PFSK-1 (cell line): Measurements from ENCODE around the gene LDLR.
A peak's percentile ranks its signal among the peaks of the same experiment; 100 is the strongest.

Experiments used
- FOXP2 ChIP-seq: optimal IDR thresholded peaks from 2 replicates; pipeline ENCODE3; 2011; ENCODE audit warnings: borderline replicate concordance, control low read depth, inconsistent platforms; ENCODE audit not compliant: insufficient read depth; ENCODE audit errors: extremely low read length, extremely low read depth
- POLR2AphosphoS5 ChIP-seq: IDR thresholded peaks from 2 replicates; pipeline ENCODE4 v1.6.1; 2012; ENCODE audit warnings: low read depth, mild to moderate bottlenecking, control low read depth, low read length, moderate library complexity
- SIN3A ChIP-seq: IDR thresholded peaks from 2 replicates; pipeline ENCODE4 v1.6.1; 2012; ENCODE audit warnings: mild to moderate bottlenecking, low read length, moderate library complexity, borderline replicate concordance; ENCODE audit not compliant: insufficient read depth
- TAF1 ChIP-seq: IDR thresholded peaks from 2 replicates; pipeline ENCODE4 v1.6.1; 2012; ENCODE audit warnings: low read length, control low read depth, borderline replicate concordance; ENCODE audit not compliant: insufficient read depth
- TF ChIP-seq, protein P1 (sequence below), 2 experiments: IDR thresholded peaks; 2 replicates each; pipeline versions ENCODE4 v1.6.1 to v1.8.0; 2011 to 2012; ENCODE audit warnings: low read depth in 2 of 2, low read length in 2 of 2, control low read depth in 1 of 2, inconsistent platforms in 1 of 2, mild to moderate bottlenecking in 1 of 2, moderate library complexity in 1 of 2; ENCODE audit not compliant: insufficient read depth in 1 of 2

LDLR gene

DNA sequence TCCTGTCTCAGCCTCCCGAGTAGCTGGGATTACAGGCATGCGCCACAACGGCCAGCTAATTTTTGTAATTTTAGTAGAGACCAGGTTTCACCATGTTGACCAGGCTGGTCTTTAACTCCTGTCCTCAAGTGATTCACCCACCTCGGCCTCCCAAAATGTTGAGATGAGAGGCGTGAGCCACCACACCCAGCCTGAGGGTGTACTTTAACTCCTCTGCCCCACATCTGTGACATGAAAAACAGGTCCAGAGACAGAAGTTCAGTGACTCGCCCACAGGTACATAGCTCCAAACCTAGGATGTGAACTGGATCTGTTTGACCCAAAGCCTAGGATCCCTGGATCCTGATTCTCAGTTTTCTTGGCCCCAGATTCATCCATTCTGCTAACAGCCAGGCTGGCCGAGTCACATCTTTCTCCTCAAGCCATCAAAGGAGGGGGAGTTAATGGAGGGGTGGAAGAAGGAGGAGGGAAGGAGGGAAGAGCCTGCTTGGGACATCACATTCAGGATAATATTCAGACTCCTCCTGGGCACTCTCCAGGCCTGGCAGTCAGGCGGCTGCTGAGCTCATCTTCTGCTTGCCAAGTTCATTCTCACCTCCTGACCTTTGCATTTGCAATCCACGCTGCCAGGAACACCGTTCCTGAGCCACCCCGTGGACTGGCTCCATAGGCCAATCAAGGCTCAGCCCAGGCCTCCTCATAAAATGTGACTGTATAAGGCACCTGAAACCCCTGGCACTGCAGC, 63.2 kb downstream of the LDLR start:
- TF ChIP-seq, protein P1, sequence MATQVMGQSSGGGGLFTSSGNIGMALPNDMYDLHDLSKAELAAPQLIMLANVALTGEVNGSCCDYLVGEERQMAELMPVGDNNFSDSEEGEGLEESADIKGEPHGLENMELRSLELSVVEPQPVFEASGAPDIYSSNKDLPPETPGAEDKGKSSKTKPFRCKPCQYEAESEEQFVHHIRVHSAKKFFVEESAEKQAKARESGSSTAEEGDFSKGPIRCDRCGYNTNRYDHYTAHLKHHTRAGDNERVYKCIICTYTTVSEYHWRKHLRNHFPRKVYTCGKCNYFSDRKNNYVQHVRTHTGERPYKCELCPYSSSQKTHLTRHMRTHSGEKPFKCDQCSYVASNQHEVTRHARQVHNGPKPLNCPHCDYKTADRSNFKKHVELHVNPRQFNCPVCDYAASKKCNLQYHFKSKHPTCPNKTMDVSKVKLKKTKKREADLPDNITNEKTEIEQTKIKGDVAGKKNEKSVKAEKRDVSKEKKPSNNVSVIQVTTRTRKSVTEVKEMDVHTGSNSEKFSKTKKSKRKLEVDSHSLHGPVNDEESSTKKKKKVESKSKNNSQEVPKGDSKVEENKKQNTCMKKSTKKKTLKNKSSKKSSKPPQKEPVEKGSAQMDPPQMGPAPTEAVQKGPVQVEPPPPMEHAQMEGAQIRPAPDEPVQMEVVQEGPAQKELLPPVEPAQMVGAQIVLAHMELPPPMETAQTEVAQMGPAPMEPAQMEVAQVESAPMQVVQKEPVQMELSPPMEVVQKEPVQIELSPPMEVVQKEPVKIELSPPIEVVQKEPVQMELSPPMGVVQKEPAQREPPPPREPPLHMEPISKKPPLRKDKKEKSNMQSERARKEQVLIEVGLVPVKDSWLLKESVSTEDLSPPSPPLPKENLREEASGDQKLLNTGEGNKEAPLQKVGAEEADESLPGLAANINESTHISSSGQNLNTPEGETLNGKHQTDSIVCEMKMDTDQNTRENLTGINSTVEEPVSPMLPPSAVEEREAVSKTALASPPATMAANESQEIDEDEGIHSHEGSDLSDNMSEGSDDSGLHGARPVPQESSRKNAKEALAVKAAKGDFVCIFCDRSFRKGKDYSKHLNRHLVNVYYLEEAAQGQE (IDR thresholded peaks at IDR 0.05; ENCODE audit: insufficient read depth in 1 of 2, low read depth in 2 of 2, low read length in 2 of 2), result no peak
- no peak for TF ChIP-seq TAF1
- no peak for TF ChIP-seq POLR2AphosphoS5
- TF ChIP-seq FOXP2, result no peak
- TF ChIP-seq SIN3A, result no peak

DNA sequence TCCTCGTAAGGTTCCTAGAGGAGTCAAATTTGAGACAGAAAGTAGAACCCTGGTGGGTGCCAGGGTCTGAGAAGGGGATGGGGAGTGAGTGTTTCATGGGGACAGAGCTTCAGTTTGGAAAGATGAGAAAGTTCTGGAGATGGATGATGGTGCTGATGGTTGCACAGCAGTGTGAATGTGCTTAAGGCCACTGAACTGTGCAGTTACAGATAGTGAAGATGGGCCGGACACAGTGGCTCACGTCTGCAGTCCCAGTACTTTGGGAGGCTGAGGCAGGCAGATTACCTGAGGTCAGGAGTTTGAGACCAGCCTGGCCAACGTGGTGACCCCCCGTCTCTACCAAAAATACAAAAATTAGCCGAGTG, 65.4 kb downstream of the LDLR start:
- TF ChIP-seq SIN3A (no peak), TAF1 (no peak), FOXP2 (no peak), POLR2AphosphoS5 (no peak)
- TF ChIP-seq, protein P1 (IDR thresholded peaks at IDR 0.05; ENCODE audit: insufficient read depth in 1 of 2, low read depth in 2 of 2, low read length in 2 of 2), result no peak

DNA sequence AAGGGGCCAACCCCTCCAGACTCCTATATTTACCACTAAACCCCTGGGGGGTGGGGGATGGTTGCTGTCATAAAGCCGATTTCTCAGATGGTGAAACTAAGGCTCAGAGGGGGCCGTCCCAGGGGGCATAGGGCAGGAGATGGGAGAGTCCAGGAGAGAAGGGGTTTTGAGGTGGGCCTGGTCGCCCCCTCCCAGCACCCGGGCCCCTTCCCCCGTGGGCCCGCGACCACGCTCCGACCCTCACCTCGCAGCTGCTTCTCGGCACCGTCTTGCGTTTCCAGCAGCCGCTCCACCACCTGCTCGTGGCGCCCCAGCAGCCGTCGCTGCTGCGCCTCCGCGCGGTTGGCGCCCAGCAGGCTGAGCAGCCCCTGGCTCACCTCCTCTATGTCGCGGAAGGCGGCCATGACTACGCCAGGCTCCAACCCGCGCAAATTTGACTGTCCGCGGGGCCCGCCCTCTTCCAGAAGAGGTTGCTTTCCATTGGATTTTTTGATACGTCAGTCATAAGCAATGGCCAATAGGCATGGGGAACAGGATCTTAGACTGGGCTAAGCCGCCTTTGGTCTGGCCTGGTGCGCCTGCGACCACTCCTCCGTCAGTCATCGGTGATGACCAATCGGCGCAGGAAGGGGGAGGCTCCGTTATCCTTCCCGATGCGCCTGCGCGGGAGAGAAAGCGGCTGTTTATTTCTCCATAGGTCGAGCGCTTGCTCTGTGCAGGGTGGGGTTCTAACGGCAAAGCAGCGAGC, 66.3 kb downstream of the LDLR start, which contains the start of gene SPC24:
SPC24 (minus strand) TSS at position 410 of the 748 bp plus-strand sequence; CDS start at position 404, 6 bp downstream.
- TF ChIP-seq FOXP2 (peak; percentile 33), SIN3A (peak; percentile 79; the same call in 1 of the 2 replicates), POLR2AphosphoS5 (peak; percentile 92), TAF1 (peak; percentile 97)
- TF ChIP-seq, protein P1 (IDR thresholded peaks at IDR 0.05; ENCODE audit: insufficient read depth in 1 of 2, low read depth in 2 of 2, low read length in 2 of 2), result peak in 1 of 2 experiments; percentile 65; a peak in 2 of 4 replicates

DNA sequence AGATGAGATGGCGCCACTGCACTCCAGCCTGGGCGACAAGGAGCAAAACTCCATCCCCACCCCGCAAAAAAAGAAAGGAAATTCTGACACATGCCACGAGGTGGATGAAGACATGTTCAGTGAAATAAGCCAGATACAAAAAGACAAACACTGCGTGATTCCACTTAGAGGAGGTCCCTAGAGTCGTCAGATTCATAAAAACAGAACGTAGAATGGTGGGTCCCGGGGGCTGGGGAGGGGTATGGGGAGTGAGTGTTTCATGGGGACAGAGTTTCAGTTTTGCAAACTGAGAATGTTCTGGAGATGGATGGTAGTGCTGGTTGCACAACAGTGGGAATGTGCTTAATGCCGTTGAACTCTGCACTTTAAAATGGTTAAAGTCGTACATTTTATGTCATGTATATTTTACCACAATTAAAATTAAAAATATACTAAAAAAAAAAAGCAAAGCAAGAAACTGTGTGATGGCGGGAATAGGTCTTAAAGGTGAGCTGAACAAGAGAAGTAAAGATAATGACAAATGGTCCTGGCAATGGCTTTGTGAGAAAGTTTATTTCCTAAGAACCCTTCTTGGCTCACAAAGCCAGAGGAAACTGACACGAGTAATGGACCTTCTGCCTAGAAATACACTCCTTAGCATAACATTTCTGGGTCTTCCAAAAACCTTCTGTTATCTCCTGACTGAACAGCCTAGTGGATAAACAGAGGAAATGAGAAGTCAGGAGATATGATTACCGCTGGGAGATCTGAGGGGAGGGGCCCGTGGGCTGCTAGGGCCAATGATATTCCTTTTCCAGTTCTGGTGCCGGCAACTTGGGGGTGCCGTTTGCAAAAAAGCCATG, 70.6 kb downstream of the LDLR start:
- no peak for TF ChIP-seq POLR2AphosphoS5
- no peak for TF ChIP-seq SIN3A
- TF ChIP-seq TAF1, result no peak
- TF ChIP-seq, protein P1 (IDR thresholded peaks at IDR 0.05; ENCODE audit: insufficient read depth in 1 of 2, low read depth in 2 of 2, low read length in 2 of 2), result no peak
- TF ChIP-seq FOXP2, result no peak
